SK-N-SH (cell line): Measurements from ENCODE around the gene ZFYVE21. TPM values are rescaled to one million over a fixed set of nuclear protein-coding genes. Genes with fewer than 3 reads are reported as not detected.

ENCODE experiments used
- CTCF ChIA-PET: fragments of 300-600, 350-600 bp; formaldehyde crosslinking; extraction: SDS; loops from one replicate; lab custom pipeline; 2021; lab: Yijun Ruan, JAX
- POLR2A ChIA-PET: fragments of 350-600 bp; sonication (Branson Sonifier 250); formaldehyde crosslinking; extraction: SDS; loops from one replicate; lab custom pipeline; 2020; ENCODE audit warnings: antibody characterized with exemption, inconsistent platforms; lab: Yijun Ruan, JAX
- DNase-seq: peaks from one replicate; pipeline ENCODE4 v3.0.0; 2012
- H2AFZ ChIP-seq: fragments of 200-600 bp; sonication (generic); 2 replicates; pipeline ENCODE4 v1.8.1; 2016; ENCODE audit warnings: antibody characterized with exemption, mild to moderate bottlenecking, low read depth
- H3F3A ChIP-seq: fragments of 200-600 bp; sonication (generic); replicated peaks from 2 replicates; pipeline ENCODE3; 2016; ENCODE audit warnings: antibody characterized with exemption, mild to moderate bottlenecking; ENCODE audit not compliant: insufficient read depth
- H3K27ac ChIP-seq, 2 experiments: fragments of 200-500 bp in 1 of 2; fragments of 200-600 bp in 1 of 2; sonication (Bioruptor generic) in 1 of 2; sonication (generic), shearing (Covaris generic) in 1 of 2; 2 replicates each; pipeline versions ENCODE4 v1.5.1 to v1.6.1; 2014 to 2016; ENCODE audit warnings: low read depth in 2 of 2, inconsistent platforms in 1 of 2, low read length in 1 of 2, mild to moderate bottlenecking in 1 of 2, mixed read lengths in 1 of 2
- H3K27me3 ChIP-seq: fragments of 200-600 bp; sonication (generic), shearing (Covaris generic); 2 replicates; pipeline ENCODE4 v1.6.1; 2016; ENCODE audit warnings: mixed run types; ENCODE audit not compliant: insufficient read depth
- H3K36me3 ChIP-seq, 2 experiments: fragments of 200-500 bp in 1 of 2; fragments of 200-600 bp in 1 of 2; sonication (Bioruptor generic) in 1 of 2; sonication (generic) in 1 of 2; replicated peaks in 1 of 2; 2 replicates each; pipeline versions ENCODE3 to v1.5.1; 2014 to 2016; ENCODE audit warnings: low read length in 1 of 2, mild to moderate bottlenecking in 1 of 2; ENCODE audit not compliant: insufficient read depth in 2 of 2, control insufficient read depth in 1 of 2
- H3K4me1 ChIP-seq, 2 experiments: fragments of 200-500 bp in 1 of 2; fragments of 200-600 bp in 1 of 2; sonication (Bioruptor generic) in 1 of 2; sonication (generic), shearing (Covaris generic) in 1 of 2; 2 replicates each; pipeline versions ENCODE4 v1.5.1 to v1.6.1; 2014 to 2016; ENCODE audit warnings: low read depth in 1 of 2, low read length in 1 of 2, mixed run types in 1 of 2; ENCODE audit not compliant: insufficient read depth in 2 of 2, control insufficient read depth in 1 of 2
- H3K4me2 ChIP-seq: fragments of 200-600 bp; sonication (generic), shearing (Covaris generic); 2 replicates; pipeline ENCODE4 v1.6.1; 2017; ENCODE audit warnings: mixed run types
- H3K4me3 ChIP-seq, 2 experiments: fragments of 200-500 bp in 1 of 2; fragments of 200-600 bp in 1 of 2; sonication (Bioruptor generic) in 1 of 2; sonication (generic), shearing (Covaris generic) in 1 of 2; 2 replicates each; pipeline versions ENCODE4 v1.5.1 to v1.8.1; 2014 to 2016; ENCODE audit warnings: low read depth in 2 of 2, inconsistent platforms in 1 of 2, low read length in 1 of 2, mild to moderate bottlenecking in 1 of 2, mixed read lengths in 1 of 2, moderate library complexity in 1 of 2
- H3K79me2 ChIP-seq: fragments of 200-600 bp; sonication (generic); 2 replicates; pipeline ENCODE4 v1.8.1; 2017; ENCODE audit warnings: mild to moderate bottlenecking; ENCODE audit not compliant: insufficient read depth
- H3K9ac ChIP-seq: fragments of 200-600 bp; sonication (generic); 2 replicates; pipeline ENCODE4 v1.6.1; 2017; ENCODE audit warnings: mixed run types
- H3K9me2 ChIP-seq: fragments of 200-600 bp; sonication (generic); 2 replicates; pipeline ENCODE4 v1.6.1; 2017; ENCODE audit warnings: mixed run types
- H3K9me3 ChIP-seq: fragments of 200-600 bp; sonication (generic); 2 replicates; pipeline ENCODE4 v1.6.1; 2017; ENCODE audit warnings: mixed run types, mild to moderate bottlenecking, moderate library complexity
- H4K20me1 ChIP-seq: fragments of 200-600 bp; sonication (generic); 2 replicates; pipeline ENCODE4 v1.6.1; 2017; ENCODE audit warnings: mild to moderate bottlenecking, mixed run types; ENCODE audit not compliant: insufficient read depth
- FOSL2 ChIP-seq: IDR thresholded peaks from 2 replicates; pipeline ENCODE4 v1.4.0; 2012; ENCODE audit warnings: low read depth, mild to moderate bottlenecking, moderate library complexity, borderline replicate concordance
- FOXM1 ChIP-seq: IDR thresholded peaks from 2 replicates; pipeline ENCODE4 v1.4.0; 2012; ENCODE audit warnings: low read depth, mild to moderate bottlenecking
- GATA2 ChIP-seq: sonication (generic); formaldehyde crosslinking; IDR thresholded peaks from 2 replicates; pipeline ENCODE4 v1.5.0; 2020; ENCODE audit warnings: mild to moderate bottlenecking, missing genetic modification reagents
- PBX3 ChIP-seq: IDR thresholded peaks from 2 replicates; pipeline ENCODE4; 2012
- REST ChIP-seq: IDR thresholded peaks from 2 replicates; pipeline ENCODE4 v1.6.1; 2012; ENCODE audit warnings: mild to moderate bottlenecking, low read depth, low read length, moderate library complexity
- RFX5 ChIP-seq: IDR thresholded peaks from 2 replicates; pipeline ENCODE4 v1.6.1; 2012; ENCODE audit warnings: mild to moderate bottlenecking, improper control_type of control experiment, low read length
- SMC3 ChIP-seq: IDR thresholded peaks from 2 replicates; pipeline ENCODE4 v1.6.1; 2012; ENCODE audit warnings: low read depth, low read length, improper control_type of control experiment
- TEAD4 ChIP-seq: IDR thresholded peaks from 2 replicates; pipeline ENCODE4 v1.4.0; 2012; ENCODE audit warnings: mild to moderate bottlenecking, borderline replicate concordance; ENCODE audit not compliant: insufficient read depth
- WGBS: methylation state at CpG from one replicate; pipeline ENCODE4 v1.1.6; 2017; ENCODE audit warnings: low lambda C conversion rate; 5-methylcytosine and 5-hydroxymethylcytosine counted together
- polyA plus RNA-seq, 3 experiments: library from polyadenylated mRNA; depleted of rRNA; stranded (reverse); fragments of >200 nt; gene quantifications; 2 replicates each; pipeline ENCODE4 v1.2.3, GENCODE V29; 2012

The ZFYVE21 gene
- polyA plus RNA-seq, 1 of the 3 experiments (the other 2 are of a cell fraction), result 82.1 TPM

- H3K27ac ChIP-seq, result no peak overlapping the region; a peak in 1 of 4 replicates
- H3K9me2 ChIP-seq, result no peaks in the 10 kb centered on the region
- no peak overlapping the region for H3K4me3 ChIP-seq
- H3K79me2 ChIP-seq, result peaks cover 71% of the 10 kb centered on the region; the same call in 1 of the 2 replicates
- peaks cover 71% of the 10 kb centered on the region in 2 experiments for H3K36me3 ChIP-seq
- POLR2A ChIA-PET, result no interaction called here
- no peak for TF ChIP-seq PBX3
- TF ChIP-seq FOSL2, result no peak
- TF ChIP-seq REST, result no peak
- no peak for TF ChIP-seq SMC3
- no peak for TF ChIP-seq TEAD4
- TF ChIP-seq, all 33 proteins: peak for 0
- Histone ChIP-seq H3F3A (peaks cover 19% of the 10 kb centered on the region), H4K20me1 (no peaks in the 10 kb centered on the region), H3K4me1 (no peaks in the 10 kb centered on the region), H3K9me3 (no peaks in the 10 kb centered on the region), H3K27me3 (no peaks in the 10 kb centered on the region), H2AFZ (no peak overlapping the region), H3K9ac (no peak overlapping the region), H3K4me2 (no peak overlapping the region)
- WGBS, result 95% methylated on average over 23 of the region's 23 CpGs
- DNase-seq, result no peak
- CTCF ChIA-PET, result no interaction called here
Observed at GRCh38 chr14:103685276-103686211, 30.1 kb upstream of the ZFYVE21 start.

- no peaks in the 10 kb centered on the region for H3K9me3 ChIP-seq
- H3K9me2 ChIP-seq, result no peaks in the 10 kb centered on the region
- POLR2A ChIA-PET, result no interaction called here
- 93% methylated on average over 19 of the region's 19 CpGs for WGBS
- H3K4me3 ChIP-seq, result no peak overlapping the region
- peaks cover 62 to 66% of the 10 kb centered on the region in 2 experiments for H3K36me3 ChIP-seq
- no peak overlapping the region for H3K27ac ChIP-seq
- H3K4me2 ChIP-seq, result no peak overlapping the region
- TF ChIP-seq FOXM1 (no peak), GATA2 (CRISPR knock-in tag) (no peak), RFX5 (no peak)
- TF ChIP-seq, all 33 proteins: peak for 0
- no peak for DNase-seq
- H2AFZ ChIP-seq, result no peak overlapping the region
- H3F3A ChIP-seq, result peaks cover 20% of the 10 kb centered on the region
- no peaks in the 10 kb centered on the region for H3K27me3 ChIP-seq
- peaks cover 69% of the 10 kb centered on the region; the same call in 1 of the 2 replicates for H3K79me2 ChIP-seq
- 0 out of 2 replicates have a peak, but pooled peaks cover 4% of the 10 kb centered on the region for H4K20me1 ChIP-seq
- no peaks in the 10 kb centered on the region for H3K4me1 ChIP-seq
- no peak overlapping the region for H3K9ac ChIP-seq
- CTCF ChIA-PET, result interaction anchor here (1.1 to 2.2 kb wide), 2 partner anchors 7 to 12 kb away, joined by 4 to 6 read pairs; no protein-coding TSS in a partner anchor
Observed at GRCh38 chr14:103686831-103687485, 28.7 kb upstream of the ZFYVE21 start.
